SU-DHL-6 (cell line): ENCODE measurements around the gene DIP2C.

Source experiments
- H2AFZ ChIP-seq: fragments of 200-600 bp; sonication (generic); 2 replicates; pipeline ENCODE4 v1.6.1; 2014; ENCODE audit warnings: low read depth, mild to moderate bottlenecking, moderate library complexity, mixed read lengths, antibody characterized with exemption, low read length; ENCODE audit not compliant: severe bottlenecking
- H3F3A ChIP-seq: fragments of 200-600 bp; shearing (Covaris generic); 2 replicates; pipeline ENCODE4 v1.6.0; 2016; ENCODE audit warnings: antibody characterized with exemption, mild to moderate bottlenecking; ENCODE audit not compliant: insufficient read depth
- H3K27ac ChIP-seq: fragments of 200-600 bp; sonication (generic); 2 replicates; pipeline ENCODE4 v1.5.1; 2016; ENCODE audit warnings: low read depth, mild to moderate bottlenecking, low read length, moderate library complexity, mixed read lengths
- H3K27me3 ChIP-seq: fragments of 200-600 bp; sonication (generic), shearing (Covaris generic); 2 replicates; pipeline ENCODE4 v1.6.0; 2014; ENCODE audit warnings: mild to moderate bottlenecking, low read length
- H3K36me3 ChIP-seq: fragments of 200-600 bp; sonication (generic); 2 replicates; pipeline ENCODE4 v1.6.1; 2014; ENCODE audit warnings: mild to moderate bottlenecking, low read length, mixed read lengths
- H3K4me2 ChIP-seq: fragments of 300-600, 200-600 bp; shearing (Covaris generic), sonication (generic); 2 replicates; pipeline ENCODE4 v1.6.0; 2014; ENCODE audit warnings: low read length, low read depth, mild to moderate bottlenecking; ENCODE audit not compliant: poor library complexity, severe bottlenecking
- H3K4me3 ChIP-seq: fragments of 200-600 bp; sonication (generic); 2 replicates; pipeline ENCODE4 v1.5.1; 2014; ENCODE audit warnings: antibody characterized with exemption, low read length, mild to moderate bottlenecking, mixed read lengths; ENCODE audit not compliant: insufficient read depth, poor library complexity, severe bottlenecking
- H3K79me2 ChIP-seq: fragments of 200-600 bp; sonication (generic); 2 replicates; pipeline ENCODE4 v1.6.1; 2014; ENCODE audit warnings: mild to moderate bottlenecking, low read length, moderate library complexity; ENCODE audit not compliant: insufficient read depth
- H3K9ac ChIP-seq: fragments of 200-600 bp; sonication (generic); 2 replicates; pipeline ENCODE4 v1.7.0; 2014; ENCODE audit warnings: mild to moderate bottlenecking, low read length
- H3K9me2 ChIP-seq: fragments of 200-600 bp; sonication (generic); replicated peaks from 2 replicates; pipeline ENCODE4 v1.6.1; 2014; ENCODE audit warnings: low read length; ENCODE audit not compliant: insufficient read depth
- H3K9me3 ChIP-seq: fragments of 200-600 bp; sonication (generic); 2 replicates; pipeline ENCODE4 v1.6.1; 2014; ENCODE audit warnings: low read length, mixed read lengths; ENCODE audit not compliant: insufficient read depth
- H4K20me1 ChIP-seq: fragments of 200-600 bp; sonication (generic); 2 replicates; pipeline ENCODE4 v1.6.1; 2014; ENCODE audit warnings: low read depth, mild to moderate bottlenecking, antibody characterized with exemption, low read length, moderate library complexity, mixed read lengths
- CTCF ChIP-seq: fragments of 200-600 bp; sonication (generic); IDR thresholded peaks from one replicate; pipeline ENCODE4 v1.5.1; 2017; ENCODE audit warnings: antibody characterized with exemption, mild to moderate bottlenecking, low read length, moderate library complexity; ENCODE audit not compliant: insufficient read depth, poor library complexity, severe bottlenecking
- EZH2phosphoT487 ChIP-seq: fragments of 200-600 bp; sonication (generic), shearing (Covaris generic); conservative IDR thresholded peaks from 2 replicates; pipeline ENCODE4 v1.6.1; 2018; ENCODE audit warnings: mild to moderate bottlenecking, antibody characterized with exemption, low read length, moderate library complexity, mixed read lengths

The DIP2C gene

GRCh38 chr10:718143-718700, 28.8 kb upstream of the DIP2C start:
- Histone ChIP-seq H3K9me2 (no peaks in the 10 kb centered on the region), H3K36me3 (no peaks in the 10 kb centered on the region), H3K79me2 (no peaks in the 10 kb centered on the region), H3K4me3 (no peak overlapping the region), H3K9me3 (peaks cover 10% of the 10 kb centered on the region; the same call in 1 of the 2 replicates), H3K27ac (no peak overlapping the region), H4K20me1 (no peaks in the 10 kb centered on the region), H3F3A (no peaks in the 10 kb centered on the region), H3K9ac (no peak overlapping the region), H2AFZ (no peak overlapping the region), H3K27me3 (no peaks in the 10 kb centered on the region), H3K4me2 (no peak overlapping the region)
- no peak for TF ChIP-seq CTCF
- TF ChIP-seq EZH2phosphoT487: no peak

- H2AFZ ChIP-seq: no peak overlapping the region
These were observed 28.0 kb upstream of the DIP2C start for GRCh38 chr10:717458-717857.

GRCh38 chr10:716821-717220, 27.4 kb upstream of the DIP2C start:
- Histone ChIP-seq H4K20me1 (no peaks in the 10 kb centered on the region), H3K9me2 (no peaks in the 10 kb centered on the region), H3K27me3 (no peaks in the 10 kb centered on the region), H3K4me3 (no peak overlapping the region), H3K4me2 (no peak overlapping the region), H2AFZ (no peak overlapping the region), H3K9ac (no peak overlapping the region), H3K27ac (no peak overlapping the region), H3F3A (no peaks in the 10 kb centered on the region), H3K9me3 (peaks cover 10% of the 10 kb centered on the region; the same call in 1 of the 2 replicates), H3K36me3 (no peaks in the 10 kb centered on the region), H3K79me2 (no peaks in the 10 kb centered on the region)
- TF ChIP-seq EZH2phosphoT487 (no peak), CTCF (no peak)

More at GRCh38 chr10:717458-717857, 28.0 kb upstream of the DIP2C start:
- Histone ChIP-seq H3K9me3 (peaks cover 10% of the 10 kb centered on the region; the same call in 1 of the 2 replicates), H3K9me2 (no peaks in the 10 kb centered on the region), H4K20me1 (no peaks in the 10 kb centered on the region), H3K9ac (no peak overlapping the region), H3K4me3 (no peak overlapping the region), H3K79me2 (no peaks in the 10 kb centered on the region), H3F3A (no peaks in the 10 kb centered on the region), H3K27ac (no peak overlapping the region), H3K36me3 (no peaks in the 10 kb centered on the region), H3K27me3 (no peaks in the 10 kb centered on the region), H3K4me2 (no peak overlapping the region)
- no peak for TF ChIP-seq EZH2phosphoT487
- no peak for TF ChIP-seq CTCF
